H9 (cell line): ENCODE data around the gene IDH2. TPM values are rescaled to one million over a fixed set of nuclear protein-coding genes. Genes with fewer than 3 reads are reported as not detected.
A peak's percentile ranks its signal among the peaks of the same experiment; 100 is the strongest.

ENCODE experiments used
- DNase-seq: peaks from one replicate; pipeline ENCODE4 v3.0.0-alpha.2; 2017
- H2AFZ ChIP-seq: one replicate; pipeline ENCODE4 v1.6.1; 2013; ENCODE audit warnings: mild to moderate bottlenecking, low read length, control low read depth, moderate library complexity
- H2AK5ac ChIP-seq: 2 replicates; pipeline ENCODE4 v1.6.1; 2013; ENCODE audit warnings: low read length, control low read depth, mixed read lengths; ENCODE audit not compliant: insufficient read length
- H2BK120ac ChIP-seq: one replicate; pipeline ENCODE4 v1.6.1; 2013; ENCODE audit warnings: low read depth, mild to moderate bottlenecking, low read length, control low read depth, inconsistent platforms; ENCODE audit not compliant: poor library complexity, severe bottlenecking
- H2BK12ac ChIP-seq: 2 replicates; pipeline ENCODE4 v1.6.1; 2013; ENCODE audit warnings: low read length, control low read depth, mixed read lengths, low read depth; ENCODE audit not compliant: insufficient read length
- H2BK15ac ChIP-seq: 2 replicates; pipeline ENCODE4 v1.6.1; 2013; ENCODE audit warnings: low read depth, low read length, control low read depth
- H2BK20ac ChIP-seq: one replicate; pipeline ENCODE4 v1.6.1; 2013; ENCODE audit warnings: low read depth, mild to moderate bottlenecking, low read length, control low read depth, inconsistent platforms; ENCODE audit not compliant: poor library complexity, severe bottlenecking
- H2BK5ac ChIP-seq: 2 replicates; pipeline ENCODE4 v1.6.1; 2013; ENCODE audit warnings: low read length, control low read depth, mixed read lengths; ENCODE audit not compliant: insufficient read length
- H3K14ac ChIP-seq: 2 replicates; pipeline ENCODE4 v1.6.1; 2013; ENCODE audit warnings: low read length, control low read depth; ENCODE audit not compliant: insufficient read depth
- H3K18ac ChIP-seq: 2 replicates; pipeline ENCODE4 v1.6.1; 2013; ENCODE audit warnings: low read depth, mild to moderate bottlenecking, mixed read lengths, low read length, control low read depth; ENCODE audit not compliant: insufficient read length
- H3K23ac ChIP-seq: 2 replicates; pipeline ENCODE4 v1.6.1; 2013; ENCODE audit warnings: low read length, control low read depth, mixed read lengths, low read depth; ENCODE audit not compliant: insufficient read length
- H3K23me2 ChIP-seq: 2 replicates; pipeline ENCODE4 v1.6.1; 2013; ENCODE audit warnings: low read depth, mild to moderate bottlenecking, mixed read lengths, low read length, control low read depth; ENCODE audit not compliant: insufficient read length, poor library complexity, severe bottlenecking
- H3K27ac ChIP-seq: 2 replicates; pipeline ENCODE4 v1.5.1; 2013; ENCODE audit warnings: low read length, control low read depth, mixed read lengths, low read depth; ENCODE audit not compliant: insufficient read length
- H3K27me3 ChIP-seq: 2 replicates; pipeline ENCODE4 v1.6.1; 2013; ENCODE audit warnings: low read length, control low read depth, inconsistent platforms; ENCODE audit not compliant: insufficient read depth
- H3K4ac ChIP-seq: 2 replicates; pipeline ENCODE4 v1.6.1; 2013; ENCODE audit warnings: low read depth, mild to moderate bottlenecking, control low read depth, inconsistent platforms, low read length, moderate library complexity
- H3K4me1 ChIP-seq: 2 replicates; pipeline ENCODE4 v1.6.1; 2013; ENCODE audit warnings: low read length, control low read depth, inconsistent platforms; ENCODE audit not compliant: insufficient read depth
- H3K4me2 ChIP-seq: 2 replicates; pipeline ENCODE4 v1.6.1; 2013; ENCODE audit warnings: low read length, control low read depth, mixed read lengths; ENCODE audit not compliant: insufficient read length, insufficient read depth
- H3K56ac ChIP-seq: 2 replicates; pipeline ENCODE4 v1.6.1; 2013; ENCODE audit warnings: low read depth, mild to moderate bottlenecking, mixed read lengths, low read length, control low read depth; ENCODE audit not compliant: insufficient read length
- H3K79me1 ChIP-seq: 2 replicates; pipeline ENCODE4 v1.6.1; 2013; ENCODE audit warnings: low read depth, mild to moderate bottlenecking, moderate library complexity, low read length, control low read depth, inconsistent platforms; ENCODE audit not compliant: insufficient read depth, poor library complexity, severe bottlenecking
- H3K79me2 ChIP-seq: 2 replicates; pipeline ENCODE4 v1.6.1; 2013; ENCODE audit warnings: low read length, control low read depth, inconsistent platforms; ENCODE audit not compliant: insufficient read depth
- H3K9ac ChIP-seq: 2 replicates; pipeline ENCODE4 v1.6.1; 2013; ENCODE audit warnings: low read length, control low read depth, mixed read lengths; ENCODE audit not compliant: insufficient read length; ENCODE audit errors: extremely low read depth
- H3K9me3 ChIP-seq: one replicate; pipeline ENCODE4 v1.6.1; 2013; ENCODE audit warnings: low read depth, low read length, inconsistent platforms; ENCODE audit not compliant: control insufficient read depth
- H3T11ph ChIP-seq: one replicate; pipeline ENCODE4 v1.6.1; 2013; ENCODE audit warnings: mild to moderate bottlenecking, low read length, control low read depth, inconsistent platforms
- H4K20me1 ChIP-seq: one replicate; pipeline ENCODE4 v1.6.1; 2013; ENCODE audit not compliant: control insufficient read depth, insufficient read length, insufficient read depth
- H4K5ac ChIP-seq: 2 replicates; pipeline ENCODE4 v1.6.1; 2013; ENCODE audit warnings: low read depth, mild to moderate bottlenecking, mixed read lengths, low read length, control low read depth; ENCODE audit not compliant: insufficient read length
- H4K8ac ChIP-seq: replicated peaks from 2 replicates; pipeline ENCODE4 v1.6.1; 2013; ENCODE audit warnings: low read length, control low read depth, mixed read lengths, low read depth; ENCODE audit not compliant: insufficient read length
- H4K91ac ChIP-seq: 2 replicates; pipeline ENCODE4 v1.6.1; 2013; ENCODE audit warnings: low read depth, mild to moderate bottlenecking, moderate library complexity, mixed read lengths, low read length, control low read depth; ENCODE audit not compliant: insufficient read length
- H3K27ac Mint-ChIP-seq, 3 experiments: 2 replicates in 2 of 3; 3 replicates in 1 of 3; pipeline ENCODE4 v1.8.0; 2020 to 2021; ENCODE audit warnings: mixed read lengths in 3 of 3, mild to moderate bottlenecking in 1 of 3, moderate library complexity in 1 of 3
- H3K27me3 Mint-ChIP-seq: 2 replicates; pipeline ENCODE4 v1.8.0; 2021; ENCODE audit warnings: low read depth, mild to moderate bottlenecking, moderate library complexity, mixed read lengths
- H3K36me3 Mint-ChIP-seq, 3 experiments: 2 replicates in 2 of 3; 3 replicates in 1 of 3; pipeline ENCODE4 v1.8.0; 2020 to 2021; ENCODE audit warnings: low read depth in 3 of 3, mixed read lengths in 3 of 3; ENCODE audit not compliant: insufficient read depth in 1 of 3
- H3K4me1 Mint-ChIP-seq, 2 experiments: 2 replicates each; pipeline ENCODE4 v1.8.0; 2020; ENCODE audit warnings: mixed read lengths in 2 of 2
- H3K4me3 Mint-ChIP-seq, 2 experiments: 2 replicates in 1 of 2; 3 replicates in 1 of 2; pipeline ENCODE4 v1.8.0; 2020 to 2021; ENCODE audit warnings: mild to moderate bottlenecking in 2 of 2, mixed read lengths in 2 of 2, moderate library complexity in 1 of 2
- H3K9me3 Mint-ChIP-seq, 2 experiments: 2 replicates in 1 of 2; 3 replicates in 1 of 2; pipeline ENCODE4 v1.8.0; 2020; ENCODE audit warnings: mild to moderate bottlenecking in 2 of 2, mixed read lengths in 2 of 2, moderate library complexity in 1 of 2
- CTCF ChIP-seq: fragments of 200-600 bp; sonication (generic); conservative IDR thresholded peaks from 3 replicates; pipeline ENCODE4 v1.8.0; 2021; ENCODE audit warnings: antibody characterized with exemption, mild to moderate bottlenecking
- WGBS: extraction: QIAGEN DNeasy Blood & Tissue Kit; methylation state at CpG from one replicate; pipeline ENCODE4 v1.1.7; 2013; ENCODE audit warnings: missing lambda C conversion rate, low lambda C conversion rate, mixed read lengths; ENCODE audit not compliant: insufficient read length; ENCODE audit errors: extremely low coverage; 5-methylcytosine and 5-hydroxymethylcytosine counted together
- total RNA-seq: library from RNA; stranded (reverse); gene quantifications from 2 replicates; pipeline ENCODE4 v1.2.1, GENCODE V29; 2021

Gene IDH2
- total RNA-seq, 1 experiment from 2014 or later: 57.7 TPM

DNA sequence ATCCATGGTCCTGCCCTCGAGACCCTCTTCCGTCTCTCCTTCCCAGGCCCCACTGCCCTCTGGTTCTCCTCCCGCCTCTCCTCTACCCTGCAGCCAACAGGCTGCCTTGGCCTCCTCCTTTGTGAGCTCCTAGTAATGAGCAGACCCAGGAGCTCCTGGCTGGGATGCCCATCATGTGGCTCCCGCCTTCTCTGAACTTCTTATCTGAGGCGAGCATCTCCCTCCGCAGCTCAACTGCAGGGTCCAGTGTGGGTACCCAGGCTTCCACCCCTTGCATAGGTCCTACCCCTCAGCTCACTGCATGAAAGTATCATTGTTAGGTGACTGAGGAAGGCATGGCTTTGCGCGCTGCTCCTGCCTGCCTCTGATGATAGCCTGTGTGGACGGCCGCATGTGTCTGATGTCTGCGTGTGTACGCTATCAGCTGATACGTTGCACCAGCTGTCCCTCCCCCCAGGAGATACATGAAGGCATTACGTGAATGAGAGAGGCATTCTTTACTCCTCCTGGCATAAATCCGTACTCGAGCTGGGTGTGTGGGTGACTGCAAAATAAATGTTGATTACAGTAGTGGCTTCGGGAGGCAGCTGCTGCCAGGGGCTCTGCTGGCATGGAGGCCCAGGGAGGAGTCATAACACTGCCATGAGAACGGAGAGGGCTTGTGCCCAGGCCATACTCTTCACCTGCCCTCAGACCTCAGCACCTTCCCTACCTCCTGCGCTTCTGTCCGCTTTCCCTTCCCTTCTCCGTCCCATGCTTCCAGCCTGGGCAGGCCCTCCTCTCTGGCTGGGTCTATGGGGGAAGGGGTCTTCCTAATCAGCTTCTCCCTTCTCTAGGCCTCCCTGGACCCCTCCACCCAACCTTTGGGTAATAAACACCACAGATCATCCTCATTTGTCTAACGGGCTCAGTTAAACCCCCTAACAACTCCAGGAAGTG lies 52.3 kb downstream of the IDH2 start:
- Histone ChIP-seq H4K5ac (no peak overlapping the region), H3K23me2 (no peaks in the 10 kb centered on the region), H3K79me2 (no peaks in the 10 kb centered on the region; the same call in 1 of the 2 replicates), H3K4me1 (0 out of 2 replicates have a peak, but pooled peaks cover 2% of the 10 kb centered on the region), H2AK5ac (no peak overlapping the region), H3K56ac (no peak overlapping the region), H3K79me1 (no peaks in the 10 kb centered on the region), H2BK12ac (no peak overlapping the region), H4K20me1 (no peaks in the 10 kb centered on the region), H3K4me2 (no peak overlapping the region), H2AFZ (no peak overlapping the region), H3K23ac (no peak overlapping the region), H2BK15ac (no peak overlapping the region), H3T11ph (no peak overlapping the region), H2BK20ac (no peak overlapping the region), H3K27me3 (no peaks in the 10 kb centered on the region), H3K4ac (no peak overlapping the region), H3K9me3 (no peaks in the 10 kb centered on the region), H3K27ac (no peak overlapping the region), H3K18ac (no peak overlapping the region), H3K14ac (no peak overlapping the region), H2BK120ac (no peak overlapping the region), H3K9ac (no peak overlapping the region), H4K8ac (no peak overlapping the region), H4K91ac (no peak overlapping the region), H2BK5ac (no peak overlapping the region)
- H3K4me1 Mint-ChIP-seq: peaks cover 16 to 19% of the 10 kb centered on the region in 2 experiments
- no peaks in the 10 kb centered on the region for H3K9me3 Mint-ChIP-seq
- no peaks in the 10 kb centered on the region for H3K27me3 Mint-ChIP-seq
- H3K4me3 Mint-ChIP-seq: no peak overlapping the region
- DNase-seq: no peak
- no peak for TF ChIP-seq CTCF
- H3K36me3 Mint-ChIP-seq: no peaks in the 10 kb centered on the region; a peak in 1 of 7 replicates
- peak overlapping the region in 2 of 3 experiments; percentile 24 to 83; a peak in 4 of 7 replicates for H3K27ac Mint-ChIP-seq
- no CpG with 5 or more reads among the region's 22 CpGs for WGBS
